GM20431 (cell line): ENCODE results near the gene TRIM67.
"Not testable (repeated sequence)": the region's sequence is repeated elsewhere in the genome, so short reads cannot be mapped to it uniquely, and the experiment has no call there.

Experiments used
- in situ Hi-C: fragments of 300-500 bp; cut with MseI, MboI; formaldehyde crosslinking; loops from one replicate; pipeline ENCODE4 v1.15.0; 2020; ENCODE audit warnings: low sequenced_read_pairs; ENCODE audit not compliant: unreplicated experiment

TRIM67 gene

GRCh38 chr1:231199868-231200267 lies 38.0 kb downstream of the TRIM67 start:
- in situ Hi-C loops: loop anchor here (25.0 kb wide), 1 partner anchor 288 kb away; no protein-coding TSS in a partner anchor

- in situ Hi-C loops: no loop called here
Measured at GRCh38 chr1:231200388-231201031, 38.7 kb downstream of the TRIM67 start.

GRCh38 chr1:231201375-231201978 lies 39.6 kb downstream of the TRIM67 start:
- in situ Hi-C loops: no loop called here

GRCh38 chr1:231201979-231202633 lies 40.2 kb downstream of the TRIM67 start:
- in situ Hi-C loops: no loop called here

DNA sequence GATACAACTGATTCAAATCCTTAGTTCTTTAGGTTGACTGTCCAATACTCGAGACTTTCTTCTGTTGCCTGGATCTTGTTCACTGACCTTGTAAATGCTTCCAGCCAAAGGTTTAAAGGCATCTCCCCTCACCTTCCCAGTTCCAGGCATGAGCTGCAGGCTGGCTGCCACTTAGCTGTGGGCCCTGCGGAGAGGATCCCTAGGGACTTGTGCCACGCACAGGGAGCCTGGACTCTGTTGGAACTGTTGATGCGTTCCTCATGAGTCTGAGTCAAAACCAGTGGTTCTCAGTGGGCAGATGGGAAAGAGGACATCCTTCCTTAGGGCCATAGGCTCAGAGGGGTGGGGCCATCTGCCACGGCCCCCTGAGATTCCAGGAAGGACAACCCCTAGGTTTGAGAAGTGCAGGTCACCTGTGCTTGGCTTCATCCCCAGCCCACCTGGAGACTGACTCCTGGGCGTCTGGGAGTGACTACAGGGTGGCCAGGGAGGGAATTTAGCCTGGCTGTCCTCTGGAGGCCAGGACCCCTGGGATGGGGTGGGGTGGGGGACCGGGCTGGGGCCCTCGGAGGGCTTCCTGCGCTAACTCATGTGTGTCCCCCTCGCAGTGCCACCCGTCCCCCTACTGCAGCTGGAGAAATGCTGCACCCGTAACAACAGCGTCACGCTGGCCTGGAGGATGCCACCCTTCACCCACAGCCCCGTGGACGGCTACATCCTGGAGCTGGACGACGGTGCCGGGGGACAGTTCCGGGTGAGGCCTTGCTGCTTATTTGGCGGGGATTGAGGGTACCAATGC lies 41.6 kb downstream of the TRIM67 start:
- in situ Hi-C loops: no loop called here

- in situ Hi-C loops: no loop called here
Measured at GRCh38 chr1:231206856-231207255, 45.0 kb downstream of the TRIM67 start.

DNA sequence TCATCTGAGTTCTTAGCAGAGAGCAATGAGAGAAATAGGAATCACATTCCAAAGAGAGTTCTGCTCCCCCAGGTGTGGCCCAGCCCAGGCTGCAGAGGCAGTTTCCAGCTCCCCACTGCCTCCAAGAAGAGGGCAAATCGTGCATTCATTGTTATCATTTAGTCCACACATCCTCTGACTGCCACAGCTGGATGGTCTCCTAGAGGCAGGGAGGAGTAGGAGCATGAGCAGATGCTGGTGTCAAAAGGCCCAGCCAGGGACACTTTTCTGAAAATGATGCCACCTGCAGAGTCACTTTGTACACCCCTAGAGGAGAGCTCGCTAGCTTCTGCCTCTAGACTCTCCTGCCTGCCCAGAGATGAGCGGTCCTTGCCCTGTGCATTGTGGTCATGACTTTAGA lies 45.6 kb downstream of the TRIM67 start:
- in situ Hi-C loops: no loop called here

DNA sequence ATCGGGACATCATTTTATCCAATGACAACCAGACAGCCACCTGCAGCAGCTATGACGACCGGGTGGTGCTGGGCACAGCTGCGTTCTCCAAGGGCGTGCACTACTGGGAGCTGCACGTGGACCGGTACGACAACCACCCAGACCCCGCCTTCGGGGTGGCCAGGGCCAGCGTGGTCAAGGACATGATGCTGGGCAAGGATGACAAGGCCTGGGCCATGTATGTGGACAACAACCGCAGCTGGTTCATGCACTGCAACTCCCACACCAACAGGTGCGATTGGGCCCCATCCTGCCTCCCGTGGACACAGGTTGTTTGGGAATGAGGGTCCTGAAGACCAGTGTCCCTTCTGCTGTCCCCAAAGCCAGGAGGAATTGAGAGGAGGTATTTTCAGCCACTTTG lies 47.1 kb downstream of the TRIM67 start:
- in situ Hi-C loops: no loop called here

DNA sequence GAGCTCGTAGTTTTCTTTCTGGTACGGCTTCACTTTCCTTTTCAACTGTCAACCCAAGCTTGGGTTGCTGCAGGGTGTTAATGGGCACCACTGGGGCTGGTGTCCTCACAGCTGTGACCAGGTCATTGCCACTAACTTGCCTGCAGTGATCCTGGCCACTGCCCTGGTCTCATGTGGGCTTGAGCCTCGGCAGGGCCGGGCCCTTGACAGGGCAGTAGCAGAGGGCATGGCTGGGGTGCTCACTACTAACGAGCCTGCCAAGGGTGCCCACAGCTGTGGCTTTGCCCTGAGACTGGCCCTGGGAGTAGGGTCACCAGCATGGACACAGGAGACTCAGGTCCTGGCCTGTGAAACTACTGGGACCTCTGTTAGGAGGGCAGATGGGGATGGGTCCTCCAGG lies 47.7 kb downstream of the TRIM67 start:
- in situ Hi-C loops: no loop called here

DNA sequence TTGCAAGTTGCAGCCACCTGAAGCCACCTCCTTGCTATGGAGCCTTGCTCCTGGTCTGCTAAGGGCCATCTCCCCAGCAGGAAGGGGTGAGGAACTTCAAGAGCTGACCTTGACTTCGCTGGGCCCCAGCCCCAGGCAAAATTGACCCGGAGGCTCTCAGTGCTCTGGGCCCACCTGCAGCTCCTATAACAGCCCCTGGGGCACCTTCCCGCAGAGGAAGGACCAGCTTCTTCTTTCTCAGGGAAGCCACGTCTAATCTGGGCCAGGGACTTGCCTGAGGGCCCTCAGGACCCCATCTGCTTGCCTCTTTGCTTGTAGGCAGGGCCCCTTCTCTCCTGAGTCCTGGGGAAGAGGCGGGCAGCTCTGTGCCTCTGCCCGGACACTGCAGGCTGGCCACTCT lies 48.3 kb downstream of the TRIM67 start:
- in situ Hi-C loops: no loop called here

DNA sequence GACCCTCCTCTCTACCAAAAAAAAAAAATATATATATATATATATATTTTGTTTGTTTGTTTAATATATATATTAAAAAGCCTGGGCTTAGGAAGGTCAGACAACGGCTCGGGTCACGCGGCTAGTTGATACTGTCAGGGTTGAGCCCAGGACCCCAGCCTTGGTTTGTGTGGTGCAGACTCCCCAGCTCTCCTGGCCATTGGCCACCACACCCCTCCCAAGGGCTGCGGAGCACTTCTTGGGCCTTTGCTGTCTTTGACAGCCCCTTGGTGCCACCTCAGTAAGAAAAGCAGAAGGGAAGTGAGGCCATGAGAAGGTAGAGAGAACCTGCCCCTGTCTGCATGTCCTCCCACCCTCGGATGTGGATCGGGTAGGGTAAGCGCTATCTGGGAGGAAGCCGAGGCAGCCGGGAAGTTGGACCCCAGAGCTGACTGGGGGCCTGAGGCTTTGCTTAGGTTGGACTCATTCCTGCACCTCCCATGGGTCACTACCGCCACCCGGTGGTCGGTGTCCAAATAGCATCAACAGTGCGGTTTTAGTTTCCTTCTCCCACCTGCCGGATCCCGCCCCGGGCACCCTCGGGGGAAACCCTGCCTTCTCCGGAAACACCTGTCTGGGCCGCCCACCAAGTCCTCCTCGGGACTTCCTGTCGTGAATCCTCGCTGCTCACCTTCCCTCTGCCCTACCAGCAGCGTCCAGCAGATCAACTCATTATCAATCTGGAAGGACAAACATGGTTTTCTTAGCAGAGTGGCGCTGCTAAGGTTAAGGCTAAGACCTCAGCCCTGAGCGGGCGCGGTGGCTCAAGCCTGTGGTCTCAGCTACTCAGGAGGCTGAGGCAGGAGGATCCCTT lies 49.4 kb downstream of the TRIM67 start:
- in situ Hi-C loops: no loop called here

- in situ Hi-C loops: not testable (repeated sequence)
Measured at GRCh38 chr1:231212301-231212700, 50.4 kb downstream of the TRIM67 start.

- in situ Hi-C loops: no loop called here
Measured at GRCh38 chr1:231213831-231214573, 52.1 kb downstream of the TRIM67 start.

DNA sequence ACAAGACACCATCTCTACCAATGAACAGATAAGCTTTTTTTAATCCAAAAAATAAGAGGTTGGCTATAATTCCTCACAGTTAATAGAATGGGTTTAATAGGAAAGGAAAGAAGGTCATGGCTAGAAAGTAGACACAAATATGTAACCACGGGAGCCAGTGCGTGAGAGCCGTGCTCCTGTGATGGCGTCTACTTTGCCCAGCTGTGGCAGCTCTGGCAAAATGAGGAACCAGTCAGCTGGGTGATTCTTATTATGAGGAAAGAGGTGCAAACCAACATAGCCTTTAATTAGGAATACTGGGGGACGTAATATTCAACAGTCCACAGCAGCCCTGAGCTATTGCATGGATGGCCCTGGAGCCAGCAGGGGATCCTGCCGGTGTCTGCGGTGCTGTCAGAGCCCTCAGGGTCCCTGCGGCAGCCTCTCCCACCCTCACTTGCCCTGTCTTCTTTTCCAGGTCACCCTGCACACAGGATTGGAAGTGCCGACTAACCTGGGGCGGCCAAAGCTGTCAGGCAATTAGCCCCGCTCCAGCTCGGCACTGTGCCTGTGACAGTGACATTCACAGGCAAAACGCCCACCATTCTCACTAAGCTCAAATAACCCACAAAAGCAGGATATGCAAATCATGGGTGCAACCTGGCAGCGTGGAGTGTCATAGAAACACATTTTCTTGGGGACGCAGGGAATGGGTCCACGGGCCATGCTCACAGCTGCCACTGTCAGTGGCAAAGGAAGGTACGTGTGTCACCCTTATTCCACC lies 53.2 kb downstream of the TRIM67 start:
- in situ Hi-C loops: no loop called here

- in situ Hi-C loops: no loop called here
Measured at GRCh38 chr1:231215681-231216385, 54.0 kb downstream of the TRIM67 start.

- in situ Hi-C loops: no loop called here
Measured at GRCh38 chr1:231216498-231216897, 54.6 kb downstream of the TRIM67 start.

DNA sequence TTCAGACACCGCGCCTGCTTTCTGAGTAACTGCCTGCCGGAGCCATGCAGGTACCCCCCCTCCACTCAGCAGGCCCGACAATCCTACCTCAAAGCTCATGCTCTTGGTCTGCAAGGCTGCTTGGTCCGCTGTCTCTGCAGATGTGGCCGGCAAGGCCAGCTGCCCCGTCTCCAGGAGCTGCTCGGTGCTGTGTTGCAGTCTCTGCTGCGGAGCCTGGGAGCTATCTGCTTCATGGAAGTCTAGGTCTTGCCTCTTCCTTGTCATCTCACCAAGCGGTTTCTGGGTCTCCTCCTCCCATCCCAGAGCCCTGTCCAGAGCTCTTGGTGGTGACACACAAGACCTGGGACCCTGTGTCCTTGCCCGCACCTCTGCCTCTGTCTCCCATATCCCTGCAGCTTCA lies 55.2 kb downstream of the TRIM67 start:
- in situ Hi-C loops: no loop called here

- in situ Hi-C loops: no loop called here
Measured at GRCh38 chr1:231218078-231218477, 56.2 kb downstream of the TRIM67 start.
